Tibial nerve (tissue), 3 donors: ENCODE data around the gene CAB39.

Experiments used
- POLR2A ChIP-seq, 2 donors: fragments of 450-650 bp; IDR thresholded peaks; one replicate each; pipeline ENCODE4 v1.6.1; 2017; ENCODE audit warnings: antibody characterized with exemption in 2 of 2, mild to moderate bottlenecking in 2 of 2, moderate library complexity in 2 of 2
- TF ChIP-seq, protein P1 (sequence below), 5 experiments: fragments of 200-600 bp in 3 of 5; fragments of 450-650 bp in 2 of 5; sonication (generic) in 3 of 5; IDR thresholded peaks; one replicate each; pipeline ENCODE4 v1.5.1; 2016 to 2019; ENCODE audit warnings: antibody characterized with exemption in 5 of 5, mild to moderate bottlenecking in 3 of 5, moderate library complexity in 2 of 5

DNA sequence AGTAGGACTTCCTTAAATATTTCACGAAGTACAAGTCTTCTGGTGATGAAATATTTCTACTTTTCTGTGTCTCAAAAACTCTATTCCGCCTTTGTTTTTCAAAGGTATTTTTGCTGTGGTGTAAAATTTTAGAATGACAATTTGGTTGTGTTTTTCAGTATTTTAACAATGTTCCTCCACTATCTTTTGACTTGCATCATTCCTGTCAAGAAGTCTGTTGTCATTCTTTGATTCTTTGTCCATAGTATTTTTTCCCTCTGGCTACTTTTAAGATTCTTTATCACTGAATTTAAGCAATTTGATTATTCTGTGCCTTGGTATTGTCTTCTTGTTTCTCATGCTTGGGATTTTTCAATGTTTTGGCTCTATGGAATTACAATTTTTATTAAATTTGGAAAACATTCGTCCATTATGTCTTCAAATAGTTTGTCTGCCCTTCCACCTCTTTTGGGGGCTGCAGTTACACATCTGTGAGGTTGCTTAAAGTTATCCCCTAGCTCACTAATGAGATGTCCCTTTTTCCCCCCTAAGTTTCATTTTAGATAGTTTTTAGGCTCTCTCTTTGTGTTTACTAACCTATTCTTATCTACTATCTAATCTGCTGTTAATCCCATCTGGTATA lies 76.0 kb downstream of the CAB39 start:
- TF ChIP-seq, protein P1, sequence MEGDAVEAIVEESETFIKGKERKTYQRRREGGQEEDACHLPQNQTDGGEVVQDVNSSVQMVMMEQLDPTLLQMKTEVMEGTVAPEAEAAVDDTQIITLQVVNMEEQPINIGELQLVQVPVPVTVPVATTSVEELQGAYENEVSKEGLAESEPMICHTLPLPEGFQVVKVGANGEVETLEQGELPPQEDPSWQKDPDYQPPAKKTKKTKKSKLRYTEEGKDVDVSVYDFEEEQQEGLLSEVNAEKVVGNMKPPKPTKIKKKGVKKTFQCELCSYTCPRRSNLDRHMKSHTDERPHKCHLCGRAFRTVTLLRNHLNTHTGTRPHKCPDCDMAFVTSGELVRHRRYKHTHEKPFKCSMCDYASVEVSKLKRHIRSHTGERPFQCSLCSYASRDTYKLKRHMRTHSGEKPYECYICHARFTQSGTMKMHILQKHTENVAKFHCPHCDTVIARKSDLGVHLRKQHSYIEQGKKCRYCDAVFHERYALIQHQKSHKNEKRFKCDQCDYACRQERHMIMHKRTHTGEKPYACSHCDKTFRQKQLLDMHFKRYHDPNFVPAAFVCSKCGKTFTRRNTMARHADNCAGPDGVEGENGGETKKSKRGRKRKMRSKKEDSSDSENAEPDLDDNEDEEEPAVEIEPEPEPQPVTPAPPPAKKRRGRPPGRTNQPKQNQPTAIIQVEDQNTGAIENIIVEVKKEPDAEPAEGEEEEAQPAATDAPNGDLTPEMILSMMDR (IDR thresholded peaks at IDR 0.05), result no peak
- TF ChIP-seq POLR2A (IDR thresholded peaks at IDR 0.05), result no peak
